Measurements from ENCODE around the gene PPP2R5D.
"Not testable (repeated sequence)": the region's sequence is repeated elsewhere in the genome, so short reads cannot be mapped to it uniquely, and the experiment has no call there.

Gene PPP2R5D

GRCh38 chr6:43029120-43029519 is 44.8 kb downstream of the PPP2R5D start:
- no peak for DNase-seq (ENCODE audit: low read depth in 2 of 2)

- no peak for DNase-seq (ENCODE audit: low read depth in 2 of 2)
Observed at GRCh38 chr6:43032326-43032725, 48.0 kb downstream of the PPP2R5D start.

- DNase-seq (ENCODE audit: low read depth in 2 of 2) = no peak
Observed at GRCh38 chr6:43033496-43034189, 49.3 kb downstream of the PPP2R5D start.

- DNase-seq (ENCODE audit: low read depth in 2 of 2) = no peak
Observed at GRCh38 chr6:43034190-43034525, 49.8 kb downstream of the PPP2R5D start.

- no peak for DNase-seq (ENCODE audit: low read depth in 2 of 2)
Observed at GRCh38 chr6:43035495-43036194, 51.3 kb downstream of the PPP2R5D start.

GRCh38 chr6:43036712-43037111 is 52.3 kb downstream of the PPP2R5D start:
- DNase-seq (ENCODE audit: low read depth in 2 of 2) = no peak

- no peak for DNase-seq (ENCODE audit: low read depth in 2 of 2)
Observed at GRCh38 chr6:43037197-43037596, 52.8 kb downstream of the PPP2R5D start.

GRCh38 chr6:43037706-43038105 is 53.3 kb downstream of the PPP2R5D start:
- DNase-seq (ENCODE audit: low read depth in 2 of 2) = no peak

GRCh38 chr6:43038727-43039126 is 54.4 kb downstream of the PPP2R5D start:
- DNase-seq (ENCODE audit: low read depth in 2 of 2) = no peak

GRCh38 chr6:43040542-43041257 is 56.3 kb downstream of the PPP2R5D start:
- no peak for DNase-seq (ENCODE audit: low read depth in 2 of 2)

GRCh38 chr6:43041475-43041874 is 57.1 kb downstream of the PPP2R5D start:
- not testable (repeated sequence) for DNase-seq (ENCODE audit: low read depth in 2 of 2)

- no peak for DNase-seq (ENCODE audit: low read depth in 2 of 2)
Observed at GRCh38 chr6:43043310-43043709, 58.9 kb downstream of the PPP2R5D start.

- DNase-seq (ENCODE audit: low read depth in 2 of 2) = no peak
Observed at GRCh38 chr6:43045371-43045930, 61.1 kb downstream of the PPP2R5D start.

GRCh38 chr6:43047998-43048397 is 63.6 kb downstream of the PPP2R5D start:
- DNase-seq (ENCODE audit: low read depth in 2 of 2) = no peak

- no peak for DNase-seq (ENCODE audit: low read depth in 2 of 2)
Observed at GRCh38 chr6:43050981-43051380, 66.6 kb downstream of the PPP2R5D start.

GRCh38 chr6:43052225-43052841 is 68.0 kb downstream of the PPP2R5D start:
- no peak for DNase-seq (ENCODE audit: low read depth in 2 of 2)

- no peak for DNase-seq (ENCODE audit: low read depth in 2 of 2)
Observed at GRCh38 chr6:43052842-43053544, 68.6 kb downstream of the PPP2R5D start.

- DNase-seq (ENCODE audit: low read depth in 2 of 2) = peak; percentile 77
Observed at GRCh38 chr6:43053545-43054205, 69.3 kb downstream of the PPP2R5D start, which contains the start of gene CUL7. Gene CUL7 (minus strand): TSS chr6:43053851. CDS start chr6:43052788, 1,063 bp downstream.

- DNase-seq (ENCODE audit: low read depth in 2 of 2) = no peak
Observed at GRCh38 chr6:43054206-43054943, 70.0 kb downstream of the PPP2R5D start.

GRCh38 chr6:43055966-43056365 is 71.6 kb downstream of the PPP2R5D start:
- DNase-seq (ENCODE audit: low read depth in 2 of 2) = no peak

Measured in stimulated activated CD4-positive, alpha-beta T cell treated with anti-CD3 and anti-CD28 coated beads, Interleukin-1b, Interleukin-23, amount 100 ng/mL, for 1 hour (primary cell).